Liver (tissue), 9 donors: ENCODE data around the gene RSRC1. TPM values are rescaled to one million over a fixed set of nuclear protein-coding genes. Genes with fewer than 3 reads are reported as not detected.

ENCODE experiments used
- DNase-seq: peaks from one replicate; pipeline ENCODE4 v3.0.0-alpha.2; 2017; ENCODE audit warnings: low spot score
- H3K27ac ChIP-seq, 2 donors: one replicate each; pipeline ENCODE4 v1.7.0; 2013; ENCODE audit warnings: inconsistent platforms in 2 of 2, low read length in 2 of 2, control low read depth in 1 of 2, low read depth in 1 of 2, mild to moderate bottlenecking in 1 of 2
- H3K27me3 ChIP-seq, 4 donors: one replicate each; pipeline versions ENCODE4 v1.6.1 to v1.7.0; 2013; ENCODE audit warnings: low read length in 3 of 4, inconsistent platforms in 1 of 4, mild to moderate bottlenecking in 1 of 4, moderate library complexity in 1 of 4; ENCODE audit not compliant: control insufficient read depth in 4 of 4, insufficient read depth in 4 of 4
- H3K36me3 ChIP-seq, 4 donors: one replicate each; pipeline versions ENCODE4 v1.6.1 to v1.7.0; 2013; ENCODE audit warnings: low read length in 3 of 4, mild to moderate bottlenecking in 3 of 4, low read depth in 1 of 4, moderate library complexity in 1 of 4; ENCODE audit not compliant: control insufficient read depth in 4 of 4, insufficient read depth in 3 of 4
- H3K4me1 ChIP-seq, 4 donors: one replicate each; pipeline versions ENCODE4 v1.6.1 to v1.7.0; 2013; ENCODE audit warnings: low read length in 3 of 4, mild to moderate bottlenecking in 3 of 4, moderate library complexity in 1 of 4; ENCODE audit not compliant: control insufficient read depth in 4 of 4, insufficient read depth in 4 of 4
- H3K4me3 ChIP-seq, 3 donors: one replicate each; pipeline versions ENCODE4 v1.6.1 to v1.7.0; 2013; ENCODE audit warnings: low read length in 3 of 3, control low read depth in 1 of 3, low read depth in 1 of 3, mild to moderate bottlenecking in 1 of 3
- H3K9ac ChIP-seq, 2 donors: one replicate each; pipeline ENCODE4 v1.7.0; 2013; ENCODE audit warnings: low read length in 2 of 2, mild to moderate bottlenecking in 2 of 2, moderate library complexity in 2 of 2, control low read depth in 1 of 2, low read depth in 1 of 2
- H3K9me3 ChIP-seq, 4 donors: one replicate each; pipeline versions ENCODE4 v1.6.1 to v1.7.0; 2013; ENCODE audit warnings: low read length in 3 of 4; ENCODE audit not compliant: control insufficient read depth in 4 of 4
- ATF3 ChIP-seq: IDR thresholded peaks from 2 replicates; pipeline ENCODE4 v1.6.1; 2016; ENCODE audit warnings: antibody characterized with exemption
- CTCF ChIP-seq: fragments of 150-350 bp; IDR thresholded peaks from 2 replicates; pipeline ENCODE4 v1.5.1; 2017; ENCODE audit warnings: improper control_type of control experiment, low read depth, low read length; ENCODE audit not compliant: missing input control
- FOXA1 ChIP-seq: IDR thresholded peaks from 2 replicates; pipeline ENCODE4 v1.6.1; 2016; ENCODE audit warnings: antibody characterized with exemption
- FOXA2 ChIP-seq: IDR thresholded peaks from 2 replicates; pipeline ENCODE4 v1.6.1; 2016; ENCODE audit warnings: antibody characterized with exemption
- GABPA ChIP-seq, 2 donors: IDR thresholded peaks in 1 of 2; conservative IDR thresholded peaks in 1 of 2; 2 replicates each; pipeline ENCODE4 v1.6.1; 2016; ENCODE audit warnings: antibody characterized with exemption in 2 of 2, mild to moderate bottlenecking in 1 of 2, moderate library complexity in 1 of 2
- HNF4G ChIP-seq: IDR thresholded peaks from 2 replicates; pipeline ENCODE4 v1.6.1; 2016; ENCODE audit warnings: antibody characterized with exemption
- JUND ChIP-seq, 2 donors: IDR thresholded peaks; 2 replicates each; pipeline ENCODE4 v1.6.1; 2016; ENCODE audit warnings: antibody characterized with exemption in 2 of 2
- MAX ChIP-seq: IDR thresholded peaks from 2 replicates; pipeline ENCODE4 v1.6.1; 2016; ENCODE audit warnings: antibody characterized with exemption
- NR2F2 ChIP-seq: IDR thresholded peaks from 2 replicates; pipeline ENCODE4 v1.6.1; 2016; ENCODE audit warnings: antibody characterized with exemption
- RAD21 ChIP-seq, 2 donors: IDR thresholded peaks; 2 replicates each; pipeline ENCODE4 v1.6.1; 2016; ENCODE audit warnings: antibody characterized with exemption in 2 of 2, mild to moderate bottlenecking in 2 of 2
- REST ChIP-seq: IDR thresholded peaks from 2 replicates; pipeline ENCODE4 v1.6.1; 2016; ENCODE audit warnings: antibody characterized with exemption, mild to moderate bottlenecking
- SP1 ChIP-seq: IDR thresholded peaks from 2 replicates; pipeline ENCODE4 v1.6.1; 2018; ENCODE audit warnings: antibody characterized with exemption, mild to moderate bottlenecking
- TAF1 ChIP-seq: conservative IDR thresholded peaks from 2 replicates; pipeline ENCODE4 v1.6.1; 2016; ENCODE audit warnings: antibody characterized with exemption, mild to moderate bottlenecking
- YY1 ChIP-seq: IDR thresholded peaks from 2 replicates; pipeline ENCODE4 v1.6.1; 2016; ENCODE audit warnings: antibody characterized with exemption, mild to moderate bottlenecking
- ZBTB33 ChIP-seq: IDR thresholded peaks from 2 replicates; pipeline ENCODE4 v1.6.1; 2016; ENCODE audit warnings: antibody characterized with exemption
- WGBS: extraction: QIAGEN DNeasy Blood & Tissue Kit; methylation state at CpG from one replicate; pipeline ENCODE4 v1.1.7; 2013; 5-methylcytosine and 5-hydroxymethylcytosine counted together
- polyA plus RNA-seq, 2 donors: library from polyadenylated mRNA; stranded (reverse) in 1 of 2; unstranded in 1 of 2; fragments of 200-250 nt in 1 of 2; fragments of >200 nt in 1 of 2; fragmentation: Nextera tagmentation in 1 of 2; extraction: Ambion mirVana in 1 of 2; gene quantifications; one replicate each; pipeline versions ENCODE4 v1.2.1 to v1.2.3, GENCODE V29; 2013 to 2015
- total RNA-seq, 2 donors: library from RNA; depleted of rRNA; stranded (reverse); fragments of >200 nt; gene quantifications; one replicate each; pipeline ENCODE4 v1.2.3, GENCODE V29; 2014
- donor health status: healthy.
- donor health status: healthy.
- donor health status: healthy.
- donor health status: healthy.
- donor health status: healthy.

Gene RSRC1
- total and polyA plus RNA-seq, 4 donors: 7.2 to 30.3 (median 20.7) TPM

- H3K9ac ChIP-seq: no peak overlapping the region
- H3K27me3 ChIP-seq: no peaks in the 10 kb centered on the region
- H3K4me3 ChIP-seq: no peak overlapping the region
- DNase-seq: no peak
- no peak for TF ChIP-seq HNF4G
- TF ChIP-seq GABPA (IDR thresholded peaks at IDR 0.05 in 1 of 2, conservative IDR thresholded peaks at IDR 0.05 in 1 of 2): no peak
- no peak for TF ChIP-seq REST
- no peak for TF ChIP-seq JUND (IDR thresholded peaks at IDR 0.05)
- TF ChIP-seq FOXA2: no peak
- no peak for TF ChIP-seq ZBTB33
- TF ChIP-seq CTCF: no peak
- no peak for TF ChIP-seq ATF3
- no peak for TF ChIP-seq SP1
- TF ChIP-seq FOXA1: no peak
- no peaks in the 10 kb centered on the region for H3K9me3 ChIP-seq
- no peak overlapping the region for H3K27ac ChIP-seq
- no peaks in the 10 kb centered on the region for H3K36me3 ChIP-seq
- 90% methylated on average over 2 of the region's 2 CpGs for WGBS
- peaks cover 0 to 3% (median 1%) of the 10 kb centered on the region in 4 donors for H3K4me1 ChIP-seq
Observed at GRCh38 chr3:158470944-158471638, 361.2 kb downstream of the RSRC1 start.

GRCh38 chr3:158471639-158472294 lies 361.9 kb downstream of the RSRC1 start:
- H3K27ac ChIP-seq: no peak overlapping the region
- no peaks in the 10 kb centered on the region for H3K9me3 ChIP-seq
- no peak overlapping the region for H3K9ac ChIP-seq
- DNase-seq: no peak
- H3K27me3 ChIP-seq: no peaks in the 10 kb centered on the region
- no peak overlapping the region for H3K4me3 ChIP-seq
- WGBS: 36% methylated on average over 3 of the region's 3 CpGs
- H3K36me3 ChIP-seq: no peaks in the 10 kb centered on the region
- H3K4me1 ChIP-seq: peaks cover 0 to 3% (median 1%) of the 10 kb centered on the region in 4 donors
- peak; percentile 90 for TF ChIP-seq FOXA2
- TF ChIP-seq ATF3: peak; percentile 69
- peak; percentile 40 for TF ChIP-seq ZBTB33
- TF ChIP-seq NR2F2: no peak
- TF ChIP-seq HNF4G: peak; percentile 9
- TF ChIP-seq RAD21 (IDR thresholded peaks at IDR 0.05): no peak
- no peak for TF ChIP-seq TAF1
- peak; percentile 42 for TF ChIP-seq SP1
- TF ChIP-seq GABPA (IDR thresholded peaks at IDR 0.05 in 1 of 2, conservative IDR thresholded peaks at IDR 0.05 in 1 of 2): no peak
- TF ChIP-seq FOXA1: peak; percentile 85
- TF ChIP-seq REST: no peak
- no peak for TF ChIP-seq MAX
- peak; percentile 39 for TF ChIP-seq YY1
